GM12891 (cell line): Measurements from ENCODE around the gene PIGBOS1.

Experiments used
- POLR2A ChIP-seq: IDR thresholded peaks from 2 replicates; pipeline ENCODE4 v1.6.1; 2011; ENCODE audit warnings: low read depth, low read length, control low read depth
- POLR2AphosphoS5 ChIP-seq: IDR thresholded peaks from 2 replicates; pipeline ENCODE4 v1.6.1; 2011; ENCODE audit warnings: low read depth, low read length, control low read depth
- TAF1 ChIP-seq: IDR thresholded peaks from 2 replicates; pipeline ENCODE4 v1.6.1; 2011; ENCODE audit warnings: low read depth, low read length, control low read depth

- TF ChIP-seq TAF1 (no peak), POLR2AphosphoS5 (no peak), POLR2A (no peak)
Observed at GRCh38 chr15:55297315-55297714, 21.6 kb downstream of the PIGBOS1 start.
